K562 (cell line): ENCODE measurements around the gene SLC32A1. TPM values are rescaled to one million over a fixed set of nuclear protein-coding genes. Genes with fewer than 3 reads are reported as not detected.

Experiments
- ATAC-seq: fragments of 200-7000 bp; cut with Tn5 transposase; 3 replicates; pipeline ENCODE4 v1.9.1; 2020; ENCODE audit warnings: moderate library complexity
- BruUV-seq: library from RNA; stranded (reverse); fragments of 400-500 nt; replicated peaks from 2 replicates; lab custom pipeline; 2021; lab: Mats Ljungman, UMichigan
- CTCF ChIA-PET: fragments of 300-600 bp; formaldehyde crosslinking; extraction: SDS; loops from one replicate; lab custom pipeline; 2021; ENCODE audit warnings: low intra/inter-chr PET ratio; lab: Yijun Ruan, JAX
- POLR2A ChIA-PET: fragments of 300-600, 350-650 bp; sonication (Branson Sonifier 250); formaldehyde crosslinking; extraction: SDS; loops from one replicate; lab custom pipeline; 2021; ENCODE audit warnings: antibody characterized with exemption, inconsistent platforms; lab: Yijun Ruan, JAX
- DNase-seq, 4 experiments: peaks; one replicate each; pipeline versions ENCODE4 v3.0.0 to v3.0.0-alpha.2; 2011 to 2018; ENCODE audit warnings: low spot score in 3 of 4, mixed read lengths in 3 of 4; ENCODE audit errors: extremely low read depth in 1 of 4
- FAIRE-seq: peaks from 2 replicates; lab custom pipeline; 2011; peaks lifted over from hg19 to GRCh38; lab: Jason Lieb, UNC
- H2AFZ ChIP-seq: 2 replicates; pipeline ENCODE4 v1.6.0; 2011; ENCODE audit warnings: low read depth, low read length, control low read depth, inconsistent platforms
- H3K27ac ChIP-seq: fragments of 200-600 bp; 3 replicates; pipeline ENCODE4 v1.8.0; 2011; ENCODE audit warnings: low read depth, mild to moderate bottlenecking, control low read depth, inconsistent platforms, low read length, moderate library complexity, mixed read lengths; ENCODE audit errors: extremely low read depth
- H3K27me3 ChIP-seq, 2 experiments: fragments of 300-600 bp in 1 of 2; 2 replicates in 1 of 2; 3 replicates in 1 of 2; pipeline versions ENCODE4 v1.6.0 to v1.8.0; 2011; ENCODE audit warnings: inconsistent platforms in 2 of 2, low read length in 2 of 2, mild to moderate bottlenecking in 1 of 2, mixed read lengths in 1 of 2, moderate library complexity in 1 of 2; ENCODE audit not compliant: control insufficient read depth in 2 of 2, insufficient read depth in 2 of 2
- H3K36me3 ChIP-seq: fragments of 300-600 bp; 3 replicates; pipeline ENCODE4 v1.8.0; 2011; ENCODE audit warnings: mild to moderate bottlenecking, low read length, inconsistent platforms; ENCODE audit not compliant: control insufficient read depth, insufficient read depth
- H3K4me1 ChIP-seq, 2 experiments: fragments of 200-600 bp in 1 of 2; replicated peaks in 1 of 2; 2 replicates in 1 of 2; 3 replicates in 1 of 2; pipeline versions ENCODE4 v1.5.1 to v1.8.0; 2011; ENCODE audit warnings: inconsistent platforms in 2 of 2, low read length in 2 of 2, mild to moderate bottlenecking in 1 of 2, mixed read lengths in 1 of 2, moderate library complexity in 1 of 2; ENCODE audit not compliant: control insufficient read depth in 2 of 2, insufficient read depth in 2 of 2
- H3K4me2 ChIP-seq: 2 replicates; pipeline ENCODE4 v1.6.1; 2011; ENCODE audit warnings: low read length, control low read depth, inconsistent platforms, mixed read lengths; ENCODE audit not compliant: insufficient read depth
- H3K4me3 ChIP-seq: fragments of 200-600 bp; sonication (generic), shearing (Covaris generic); 2 replicates; pipeline ENCODE4 v1.5.1; 2016; ENCODE audit warnings: control low read depth, inconsistent platforms
- H3K79me2 ChIP-seq: fragments of 200-600 bp; 3 replicates; pipeline ENCODE4 v1.8.0; 2011; ENCODE audit warnings: low read length, inconsistent platforms; ENCODE audit not compliant: control insufficient read depth, insufficient read depth
- H3K9ac ChIP-seq, 2 experiments: 2 replicates each; pipeline versions ENCODE4 v1.6.0 to v1.6.1; 2011; ENCODE audit warnings: low read depth in 2 of 2, low read length in 2 of 2, control low read depth in 1 of 2, inconsistent platforms in 1 of 2, mild to moderate bottlenecking in 1 of 2, mixed read lengths in 1 of 2; ENCODE audit not compliant: insufficient read depth in 1 of 2
- H3K9me1 ChIP-seq: one replicate; pipeline ENCODE4 v1.6.0; 2011; ENCODE audit warnings: inconsistent platforms, mild to moderate bottlenecking, low read length, moderate library complexity; ENCODE audit not compliant: control insufficient read depth, insufficient read depth
- H3K9me3 ChIP-seq: replicated peaks from 2 replicates; pipeline ENCODE4 v1.5.1; 2011; ENCODE audit warnings: low read depth, low read length, inconsistent platforms; ENCODE audit not compliant: control insufficient read depth, insufficient read depth
- H4K20me1 ChIP-seq: replicated peaks from 2 replicates; pipeline ENCODE4 v1.6.1; 2011; ENCODE audit warnings: low read length, inconsistent platforms, mixed read lengths; ENCODE audit not compliant: control insufficient read depth, insufficient read depth
- ATF7 ChIP-seq: fragments of 450-650 bp; IDR thresholded peaks from 2 replicates; pipeline ENCODE4 v1.7.1; 2014; ENCODE audit warnings: mild to moderate bottlenecking, moderate library complexity
- ELF4 ChIP-seq: fragments of 450-650 bp; formaldehyde crosslinking; IDR thresholded peaks from 2 replicates; pipeline ENCODE4 v1.4.0; 2022; ENCODE audit warnings: missing genetic modification characterization
- EZH2 ChIP-seq: IDR thresholded peaks from 2 replicates; pipeline ENCODE4 v1.6.1; 2012; ENCODE audit warnings: low read depth, mild to moderate bottlenecking, inconsistent platforms, low read length, borderline replicate concordance
- FOXA3 ChIP-seq, 2 experiments: fragments of 450-650 bp in 1 of 2; sonication (generic) in 1 of 2; formaldehyde crosslinking; IDR thresholded peaks in 1 of 2; conservative IDR thresholded peaks in 1 of 2; 2 replicates each; pipeline versions ENCODE4 v1.4.0 to v1.8.0; 2020 to 2022; ENCODE audit warnings: mild to moderate bottlenecking in 2 of 2, missing genetic modification reagents in 1 of 2
- HDAC2 ChIP-seq: fragments of 450-650 bp; IDR thresholded peaks from 2 replicates; pipeline ENCODE4 v1.6.1; 2016; ENCODE audit warnings: mild to moderate bottlenecking
- KDM5B ChIP-seq: fragments of 200-600 bp; sonication (generic); IDR thresholded peaks from 2 replicates; pipeline ENCODE4 v1.6.1; 2012; ENCODE audit warnings: low read depth, mild to moderate bottlenecking, moderate library complexity, low read length, control low read depth, inconsistent platforms; ENCODE audit not compliant: insufficient replicate concordance
- LARP7 ChIP-seq: fragments of 450-650 bp; IDR thresholded peaks from 2 replicates; pipeline ENCODE4 v1.6.1; 2016
- MEIS2 ChIP-seq: fragments of 450-650 bp; IDR thresholded peaks from 2 replicates; pipeline ENCODE4 v1.6.1; 2014; ENCODE audit warnings: mild to moderate bottlenecking; ENCODE audit not compliant: partially characterized antibody
- MTF1 ChIP-seq: fragments of 250-450 bp; sonication (Bioruptor Pico); IDR thresholded peaks from 2 replicates; pipeline ENCODE4 v1.9.0; 2021; ENCODE audit warnings: moderate library complexity, mild to moderate bottlenecking, inconsistent platforms, borderline replicate concordance
- MXI1 ChIP-seq: IDR thresholded peaks from 2 replicates; pipeline ENCODE4 v1.6.1; 2011; ENCODE audit warnings: low read depth, mild to moderate bottlenecking, improper control_type of control experiment, low read length
- RB1 ChIP-seq: fragments of 450-650 bp; IDR thresholded peaks from 2 replicates; pipeline ENCODE4 v1.6.1; 2017; ENCODE audit warnings: low read depth, mild to moderate bottlenecking
- RBM15 ChIP-seq: fragments of 200-400 bp; formaldehyde crosslinking; IDR thresholded peaks from 2 replicates; pipeline ENCODE4 v1.6.1; 2018; ENCODE audit warnings: mild to moderate bottlenecking, low read length, moderate library complexity; ENCODE audit not compliant: insufficient read depth
- RBM17 ChIP-seq: fragments of 200-400 bp; formaldehyde crosslinking; IDR thresholded peaks from 2 replicates; pipeline ENCODE4 v1.6.1; 2017; ENCODE audit warnings: low read depth, mild to moderate bottlenecking, low read length, borderline replicate concordance
- TFAP4 ChIP-seq: sonication (generic); formaldehyde crosslinking; IDR thresholded peaks from 2 replicates; pipeline ENCODE4 v1.8.0; 2022; ENCODE audit warnings: missing genetic modification reagents, mild to moderate bottlenecking, moderate library complexity, borderline replicate concordance
- ZBTB17 ChIP-seq: fragments of 450-650 bp; formaldehyde crosslinking; IDR thresholded peaks from 2 replicates; pipeline ENCODE4 v1.4.0; 2020; ENCODE audit warnings: mild to moderate bottlenecking
- ZBTB2 ChIP-seq: fragments of 450-650 bp; IDR thresholded peaks from 2 replicates; pipeline ENCODE4 v1.6.1; 2016; ENCODE audit warnings: antibody characterized with exemption
- ZEB2 ChIP-seq: fragments of 450-650 bp; IDR thresholded peaks from 2 replicates; pipeline ENCODE4 v1.6.1; 2016
- ZNF282 ChIP-seq: sonication (generic); formaldehyde crosslinking; IDR thresholded peaks from 2 replicates; pipeline ENCODE4 v1.8.1; 2023; ENCODE audit warnings: missing genetic modification reagents
- ZNF584 ChIP-seq: fragments of 200-800 bp; sonication (Bioruptor generic); IDR thresholded peaks from 2 replicates; pipeline ENCODE4 v1.6.1; 2016; ENCODE audit warnings: low read depth, mild to moderate bottlenecking, missing genetic modification characterization, missing compliant biosample characterization
- ZNF589 ChIP-seq: fragments of 200-800 bp; sonication (Bioruptor generic); IDR thresholded peaks from 2 replicates; pipeline ENCODE4 v1.6.1; 2016; ENCODE audit warnings: low read depth, missing genetic modification characterization, missing compliant biosample characterization
- WGBS: fragments of 100-300 bp; shearing (Covaris generic); methylation state at CpG from one replicate; pipeline ENCODE4 v1.1.6; 2016; ENCODE audit warnings: low coverage, mixed read lengths; ENCODE audit not compliant: insufficient coverage; ENCODE audit errors: missing lambda C conversion rate; 5-methylcytosine and 5-hydroxymethylcytosine counted together
- in situ Hi-C: fragments of 300-500 bp; cut with MboI; formaldehyde crosslinking; loops from 4 replicates; pipeline ENCODE4 v1.15.0; 2018; ENCODE audit warnings: inconsistent platforms, mixed read lengths
- intact Hi-C: fragments of 100-400 bp; cut with micrococcal nuclease; formaldehyde crosslinking; loops from 2 replicates; pipeline ENCODE4 v1.14.2; 2022
- polyA plus RNA-seq, 8 experiments: library from polyadenylated mRNA; depleted of rRNA in 4 of 8; stranded (reverse) in 5 of 8; unstranded in 3 of 8; fragments of >200 nt; fragmentation: Nextera tagmentation in 2 of 8; fragmentation: Illumina TruSeq in 1 of 8; extraction: Ambion mirVana in 2 of 8; extraction: Trizol in 1 of 8; gene quantifications; 2 replicates each; pipeline versions ENCODE4 v1.2.1 to v1.2.3, GENCODE V29; 2011 to 2014; ENCODE audit warnings: inconsistent platforms in 1 of 8, missing spikeins in 1 of 8
- total RNA-seq, 7 experiments: library from RNA; depleted of rRNA in 6 of 7; stranded (reverse); fragments of >200 nt in 6 of 7; fragmentation: Illumina TruSeq in 2 of 7; extraction: Trizol in 2 of 7; gene quantifications; 2 replicates each; pipeline versions ENCODE4 v1.2.1 to v1.2.3, GENCODE V29; 2011 to 2021; ENCODE audit warnings: low replicate concordance in 1 of 7

SLC32A1 gene
- total and polyA plus RNA-seq, 9 of the 15 experiments (the other 6 are each of a cell fraction or from before 2014, with no cell fraction given), result not detected

- Histone ChIP-seq H2AFZ (no peak overlapping the region), H3K4me1 (no peaks in the 10 kb centered on the region), H4K20me1 (peaks cover 8% of the 10 kb centered on the region; the same call in 1 of the 2 replicates), H3K27me3 (peaks cover 16 to 65% of the 10 kb centered on the region in 2 experiments), H3K27ac (no peak overlapping the region), H3K36me3 (no peaks in the 10 kb centered on the region), H3K4me2 (no peak overlapping the region), H3K9me3 (no peaks in the 10 kb centered on the region), H3K9ac (no peak overlapping the region), H3K4me3 (no peak overlapping the region), H3K79me2 (no peaks in the 10 kb centered on the region), H3K9me1 (peaks cover 2% of the 10 kb centered on the region)
- no peak for TF ChIP-seq EZH2
- no peak for TF ChIP-seq ZEB2
- no peak for TF ChIP-seq LARP7
- TF ChIP-seq HDAC2, result no peak
- no peak for TF ChIP-seq MEIS2
- no peak for TF ChIP-seq ZNF584 (CRISPR knock-in tag)
- TF ChIP-seq MXI1, result no peak
- TF ChIP-seq ZBTB2, result no peak
- no peak for TF ChIP-seq RBM15
- TF ChIP-seq FOXA3 (CRISPR knock-in tag; conservative IDR thresholded peaks at IDR 0.05 in 1 of 2, IDR thresholded peaks at IDR 0.05 in 1 of 2), result no peak
- no peak for TF ChIP-seq RB1
- TF ChIP-seq MTF1 (CRISPR knock-in tag), result no peak
- TF ChIP-seq ATF7, result no peak
- no peak for TF ChIP-seq RBM17
- no peak for TF ChIP-seq ELF4
- TF ChIP-seq ZNF282 (CRISPR knock-in tag), result no peak
- no peak for TF ChIP-seq ZNF589 (CRISPR knock-in tag)
- TF ChIP-seq KDM5B, result no peak
- no peak for TF ChIP-seq TFAP4
- no peak for TF ChIP-seq ZBTB17 (CRISPR knock-in tag)
- ChIA-PET CTCF (no interaction called here), POLR2A (no interaction called here)
- intact Hi-C loops, result no loop called here
- DNase-seq, result no peak
- in situ Hi-C loops, result no loop called here
- FAIRE-seq, result no peak
- ATAC-seq, result no peak
- BruUV-seq, result no TSS peak
- WGBS, result 0% methylated on average over 7 of the region's 7 CpGs
Observed at GRCh38 chr20:38706509-38706908, 17.8 kb upstream of the SLC32A1 start.
